NCI-H1436 treated with DMSO at 0.1 percent for 48 hours (cell line): ENCODE data around the gene ZFAND2B.
"Not testable (repeated sequence)": the region's sequence is repeated elsewhere in the genome, so short reads cannot be mapped to it uniquely, and the experiment has no call there.

Experiments
- DNase-seq: peaks from one replicate; lab custom pipeline; 2025; lab: John Stamatoyannopoulos, UW

Gene ZFAND2B

GRCh38 chr2:219175928-219176817 is 30.4 kb upstream of the ZFAND2B start:
- no peak for DNase-seq

- DNase-seq: peak; percentile 30
Measured at GRCh38 chr2:219176818-219177551, 29.6 kb upstream of the ZFAND2B start, which contains the start of gene CNPPD1. TSS of gene CNPPD1 (minus strand) at chr2:219176925. CDS start at chr2:219176828, 97 bp downstream.

GRCh38 chr2:219177552-219178376 is 28.8 kb upstream of the ZFAND2B start, which contains the start of gene RETREG2:
TSS of gene RETREG2 (plus strand) at chr2:219178275. CDS start at chr2:219178353, 78 bp downstream.
- peak; percentile 51 for DNase-seq

- no peak for DNase-seq
Measured at GRCh38 chr2:219178377-219179175, 28.0 kb upstream of the ZFAND2B start.

- DNase-seq: no peak
Measured at GRCh38 chr2:219179601-219180465, 26.7 kb upstream of the ZFAND2B start.

GRCh38 chr2:219180961-219181360 is 25.6 kb upstream of the ZFAND2B start:
- DNase-seq: no peak

GRCh38 chr2:219181531-219181930 is 25.1 kb upstream of the ZFAND2B start:
- no peak for DNase-seq

GRCh38 chr2:219182331-219183150 is 24.0 kb upstream of the ZFAND2B start:
- no peak for DNase-seq

GRCh38 chr2:219183151-219183772 is 23.3 kb upstream of the ZFAND2B start:
- no peak for DNase-seq

GRCh38 chr2:219184121-219184520 is 22.5 kb upstream of the ZFAND2B start:
- no peak for DNase-seq

- DNase-seq: no peak
Measured at GRCh38 chr2:219186754-219187456, 19.7 kb upstream of the ZFAND2B start.

- no peak for DNase-seq
Measured at GRCh38 chr2:219197388-219197787, 9.2 kb upstream of the ZFAND2B start.

GRCh38 chr2:219198974-219199373 is 7.6 kb upstream of the ZFAND2B start:
- DNase-seq: no peak

GRCh38 chr2:219199470-219200211 is 6.9 kb upstream of the ZFAND2B start:
- DNase-seq: no peak

GRCh38 chr2:219200502-219201326 is 5.9 kb upstream of the ZFAND2B start:
- DNase-seq: not testable (repeated sequence)

- DNase-seq: not testable (repeated sequence)
Measured at GRCh38 chr2:219201331-219201730, 5.3 kb upstream of the ZFAND2B start.
